NOMO-1 treated with DMSO at 0.1 percent for 48 hours (cell line): ENCODE data around the gene SLC35A1.
"Not testable (repeated sequence)": the region's sequence is repeated elsewhere in the genome, so short reads cannot be mapped to it uniquely, and the experiment has no call there.

Source experiments
- DNase-seq: peaks from one replicate; lab custom pipeline; 2025; ENCODE audit not compliant: unreplicated experiment; lab: John Stamatoyannopoulos, UW

The SLC35A1 gene

GRCh38 chr6:87472525-87473418 lies at the start of gene SLC35A1:
Gene SLC35A1 (plus strand): TSS chr6:87472974. CDS start chr6:87473004, 30 bp downstream.
- DNase-seq: peak; percentile 83

GRCh38 chr6:87426789-87427188 lies 46.0 kb upstream of the SLC35A1 start:
- no peak for DNase-seq

GRCh38 chr6:87430499-87430898 lies 42.3 kb upstream of the SLC35A1 start:
- peak; percentile 4 for DNase-seq

- no peak for DNase-seq
These were observed 41.5 kb upstream of the SLC35A1 start for GRCh38 chr6:87431263-87431662.

DNA sequence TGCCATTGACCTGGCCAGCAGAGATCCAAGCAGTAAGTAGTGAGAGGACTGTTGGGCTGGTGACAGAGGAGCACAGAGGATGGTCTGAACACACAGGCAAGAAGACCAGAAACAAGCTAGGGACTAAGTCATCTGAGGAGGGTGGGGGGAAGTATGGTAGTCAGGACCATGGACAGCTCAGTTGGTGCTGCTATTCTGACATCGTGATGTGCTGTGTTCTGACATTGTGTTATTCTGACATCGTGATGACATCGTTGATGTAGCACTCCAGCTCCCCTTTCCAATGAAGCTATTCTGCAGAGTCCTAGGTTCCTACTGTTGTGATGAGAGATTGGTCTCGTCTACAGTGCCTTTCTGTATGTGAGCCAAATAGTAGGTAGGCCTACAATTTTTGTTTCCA lies 36.3 kb upstream of the SLC35A1 start:
- peak; percentile 49 for DNase-seq

GRCh38 chr6:87441711-87442110 lies 31.1 kb upstream of the SLC35A1 start:
- no peak for DNase-seq

GRCh38 chr6:87444362-87444761 lies 28.4 kb upstream of the SLC35A1 start:
- no peak for DNase-seq

DNA sequence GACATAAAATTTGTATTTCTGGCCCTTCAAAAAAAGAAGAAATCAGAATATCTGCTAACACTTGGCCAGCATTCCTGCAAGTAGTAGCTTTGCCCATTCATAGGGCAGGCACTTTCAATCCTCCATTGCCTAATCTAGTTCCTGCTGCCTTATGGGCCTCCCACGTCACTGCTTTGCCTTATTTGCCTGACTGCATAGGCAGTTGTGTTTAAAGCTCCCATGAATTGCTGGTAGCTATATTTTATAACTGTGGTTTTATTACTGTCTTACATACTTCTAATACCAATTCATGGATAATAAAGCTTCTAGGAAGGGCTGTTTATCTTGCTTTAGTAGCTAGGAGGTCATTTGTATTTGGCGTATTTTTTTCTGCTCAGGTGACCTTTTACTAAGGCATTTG lies 7.7 kb upstream of the SLC35A1 start:
- DNase-seq: no peak

GRCh38 chr6:87473419-87473903 lies 687 bp downstream of the SLC35A1 start:
- peak; percentile 24 for DNase-seq

DNA sequence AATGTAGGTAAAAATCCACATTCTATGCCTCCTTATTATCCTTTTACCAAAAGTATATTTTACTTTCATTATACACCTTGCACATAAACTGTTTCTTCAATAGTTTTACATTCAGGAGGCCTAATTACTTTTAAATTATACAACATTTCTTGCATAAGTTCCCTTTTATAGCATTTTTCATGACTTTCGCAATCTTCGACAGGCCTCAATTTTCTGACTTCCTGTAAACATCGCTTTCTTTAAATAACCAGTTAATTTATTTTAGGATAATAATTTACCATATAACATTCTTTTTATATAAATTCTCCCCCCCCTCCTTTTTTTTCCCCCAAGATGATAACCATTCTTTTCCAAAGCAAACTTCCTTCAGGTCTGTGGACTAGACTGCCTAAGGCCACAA lies 9.2 kb downstream of the SLC35A1 start:
- peak; percentile 66 for DNase-seq

DNA sequence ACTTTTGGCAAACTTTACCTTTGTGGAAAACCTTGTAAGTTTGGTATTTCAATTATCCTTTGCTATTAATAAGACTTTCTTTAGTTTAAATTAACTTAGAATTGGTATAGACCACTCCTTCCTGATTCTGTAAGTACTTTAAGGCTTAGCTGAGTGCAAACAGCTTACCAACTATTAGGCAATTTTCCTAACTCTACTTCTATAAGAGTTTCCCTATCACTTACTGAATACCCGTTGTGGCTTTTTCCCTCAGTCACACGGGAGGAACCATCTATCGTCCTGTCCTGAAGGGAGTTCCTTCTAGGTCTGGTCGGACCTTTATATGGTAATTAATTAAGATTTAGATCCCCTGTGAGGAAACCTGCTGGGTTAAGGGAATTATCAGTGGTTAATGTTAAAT lies 9.6 kb downstream of the SLC35A1 start:
- peak; percentile 88 for DNase-seq

GRCh38 chr6:87483929-87484328 lies 11.2 kb downstream of the SLC35A1 start:
- no peak for DNase-seq

DNA sequence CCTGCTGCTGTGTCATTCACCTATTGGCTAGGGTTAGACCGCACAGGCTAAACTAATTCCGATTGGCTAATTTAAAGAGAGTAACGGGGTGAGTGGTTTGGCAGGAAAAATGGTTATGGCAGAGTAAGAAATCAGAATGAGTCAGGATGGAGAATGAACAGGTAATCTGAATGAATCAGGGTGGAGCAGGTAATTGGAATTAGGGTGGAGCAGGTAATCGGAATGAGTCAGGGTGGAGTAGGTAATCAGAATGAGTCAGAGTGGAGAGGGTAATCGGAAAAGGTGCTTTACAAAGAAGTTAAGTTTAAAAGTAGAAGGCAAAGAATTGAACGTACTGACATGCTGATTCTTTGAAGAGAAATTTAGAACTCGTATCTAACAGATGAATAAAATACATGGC lies 11.7 kb downstream of the SLC35A1 start:
- no peak for DNase-seq

- no peak for DNase-seq
These were observed 14.8 kb downstream of the SLC35A1 start for GRCh38 chr6:87487555-87487954.

- not testable (repeated sequence) for DNase-seq
These were observed 16.6 kb downstream of the SLC35A1 start for GRCh38 chr6:87489326-87489725.

DNA sequence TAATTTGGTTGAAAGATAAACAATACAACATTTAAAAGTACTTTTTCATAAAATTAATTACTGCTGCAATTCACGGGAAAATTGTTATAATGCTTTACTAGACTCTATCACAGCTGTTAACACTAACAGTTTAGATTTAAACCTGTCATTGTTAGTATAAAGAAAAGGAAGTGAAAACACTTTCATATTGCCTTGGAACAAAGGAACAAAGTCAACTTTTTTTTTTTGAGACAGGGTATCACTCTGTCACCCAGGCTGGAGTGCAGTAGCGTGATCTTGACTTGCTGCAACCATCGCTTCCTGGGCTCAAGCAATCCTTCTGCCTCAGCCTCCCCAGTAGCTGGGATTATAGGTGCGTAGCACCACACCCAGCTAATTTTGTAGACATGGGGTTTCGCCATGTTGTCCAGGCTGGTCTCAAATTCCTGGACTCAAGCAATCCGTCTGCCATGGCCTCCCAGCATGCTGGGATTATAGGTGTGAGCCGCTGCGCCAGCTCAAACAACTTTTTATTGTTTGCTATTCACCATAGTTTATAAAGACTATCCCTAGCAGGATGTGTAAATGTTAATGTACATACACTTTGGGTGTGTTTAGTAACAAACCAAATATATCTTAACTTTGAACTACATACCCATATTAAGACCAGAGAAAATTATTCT lies 22.1 kb downstream of the SLC35A1 start:
- peak; percentile 49 for DNase-seq

DNA sequence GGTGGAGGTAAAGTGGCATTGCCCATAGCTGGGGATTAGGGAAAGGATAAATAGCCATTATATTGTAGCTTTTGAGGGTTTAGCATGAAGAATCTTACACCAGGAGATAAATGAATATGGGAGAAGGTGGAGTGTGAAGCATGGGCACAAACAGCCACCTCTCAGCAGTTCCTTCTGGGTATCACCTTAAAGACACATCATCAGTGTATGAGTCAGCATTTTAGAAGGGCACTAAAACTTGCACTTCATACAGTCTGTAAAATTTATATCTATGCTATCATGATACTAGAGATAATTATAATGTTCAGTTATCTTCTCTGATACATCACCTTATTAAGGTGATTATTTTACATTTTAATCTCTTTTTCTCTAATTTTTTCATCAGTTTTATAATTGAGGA lies 25.3 kb downstream of the SLC35A1 start:
- DNase-seq: no peak

- DNase-seq: no peak
These were observed 29.2 kb downstream of the SLC35A1 start for GRCh38 chr6:87501809-87502572.

GRCh38 chr6:87504441-87504840 lies 31.7 kb downstream of the SLC35A1 start:
- no peak for DNase-seq

DNA sequence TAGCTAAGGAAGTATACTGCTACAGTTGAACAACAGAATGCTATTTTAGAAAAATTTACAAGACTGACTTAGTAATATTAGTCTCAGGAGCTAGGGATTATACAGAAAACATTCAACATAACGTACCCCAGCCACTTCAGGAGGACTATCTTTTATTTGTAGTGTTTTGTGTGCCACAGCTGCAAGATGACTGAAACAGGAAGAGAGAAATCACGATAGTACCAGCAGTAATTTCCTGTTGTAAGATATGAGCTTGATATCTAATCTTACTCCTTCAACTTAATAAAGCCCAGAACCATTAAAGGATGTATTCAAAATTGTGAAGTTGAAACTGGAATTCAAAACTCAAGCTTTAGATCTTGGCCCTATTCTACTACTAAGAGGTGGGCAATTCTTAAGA lies 42.1 kb downstream of the SLC35A1 start:
- no peak for DNase-seq

- no peak for DNase-seq
These were observed 45.7 kb downstream of the SLC35A1 start for GRCh38 chr6:87518453-87518852.
